Naive thymus-derived CD4-positive, alpha-beta T cell (primary cell): Measurements from ENCODE around the gene IPO13. TPM values are rescaled to one million over a fixed set of nuclear protein-coding genes. Genes with fewer than 3 reads are reported as not detected.

Experiments used
- ATAC-seq: fragments of 150-1000 bp; cut with Tn5 transposase; 2 replicates; pipeline ENCODE4 v1.10.0; 2021; ENCODE audit warnings: mild to moderate bottlenecking, moderate library complexity
- CTCF ChIA-PET: fragments of 350-600 bp; sonication (Branson Sonifier 250); formaldehyde crosslinking; loops from one replicate; lab custom pipeline; 2021; ENCODE audit warnings: antibody characterized with exemption; lab: Charles Lee
- POLR2A ChIA-PET: fragments of 350-600 bp; sonication (Branson Sonifier 250); formaldehyde crosslinking; loops from one replicate; lab custom pipeline; 2021; ENCODE audit warnings: antibody characterized with exemption, inconsistent platforms; lab: Charles Lee
- DNase-seq, 9 donors: peaks; one replicate each; pipeline versions ENCODE4 v3.0.0 to v3.0.0-alpha.2; 2020 to 2022; ENCODE audit warnings: mixed read lengths in 1 of 9
- H3K27ac ChIP-seq: one replicate; pipeline ENCODE4 v1.7.0; 2013; ENCODE audit warnings: mild to moderate bottlenecking, low read depth, low read length, moderate library complexity
- H3K27me3 ChIP-seq, 2 donors: one replicate each; pipeline ENCODE4 v1.7.0; 2013; ENCODE audit warnings: low read length in 2 of 2, mild to moderate bottlenecking in 2 of 2, moderate library complexity in 2 of 2; ENCODE audit not compliant: control insufficient read depth in 2 of 2, insufficient read depth in 2 of 2
- H3K36me3 ChIP-seq, 3 experiments: 1 replicate in 2 of 3; 2 replicates in 1 of 3; pipeline ENCODE4 v1.7.0; 2013; ENCODE audit warnings: low read length in 3 of 3, mild to moderate bottlenecking in 3 of 3, moderate library complexity in 1 of 3; ENCODE audit not compliant: insufficient read depth in 3 of 3, control insufficient read depth in 2 of 3
- H3K4me1 ChIP-seq, 2 donors: one replicate each; pipeline ENCODE4 v1.7.0; 2013; ENCODE audit warnings: low read length in 2 of 2, mild to moderate bottlenecking in 2 of 2, moderate library complexity in 1 of 2; ENCODE audit not compliant: control insufficient read depth in 2 of 2, insufficient read depth in 2 of 2
- H3K4me3 ChIP-seq: 2 replicates; pipeline ENCODE4 v1.7.0; 2013; ENCODE audit warnings: mild to moderate bottlenecking, low read length
- H3K9me3 ChIP-seq, 3 experiments: 1 replicate in 2 of 3; 2 replicates in 1 of 3; pipeline ENCODE4 v1.7.0; 2013; ENCODE audit warnings: low read length in 3 of 3; ENCODE audit not compliant: control insufficient read depth in 2 of 3
- H3K27ac Mint-ChIP-seq, 9 donors: one replicate each; pipeline ENCODE4 v1.8.0; 2020 to 2022; ENCODE audit warnings: mixed read lengths in 9 of 9, mild to moderate bottlenecking in 8 of 9, moderate library complexity in 5 of 9, inconsistent platforms in 2 of 9
- H3K27me3 Mint-ChIP-seq, 5 donors: one replicate each; pipeline ENCODE4 v1.8.0; 2021 to 2022; ENCODE audit warnings: mixed read lengths in 5 of 5, mild to moderate bottlenecking in 1 of 5
- H3K36me3 Mint-ChIP-seq, 5 donors: one replicate each; pipeline ENCODE4 v1.8.0; 2020 to 2022; ENCODE audit warnings: mixed read lengths in 5 of 5, mild to moderate bottlenecking in 3 of 5, inconsistent platforms in 1 of 5
- H3K4me1 Mint-ChIP-seq, 7 donors: one replicate each; pipeline ENCODE4 v1.8.0; 2020 to 2022; ENCODE audit warnings: mixed read lengths in 7 of 7, mild to moderate bottlenecking in 3 of 7, inconsistent platforms in 1 of 7
- H3K4me3 Mint-ChIP-seq, 10 donors: one replicate each; pipeline ENCODE4 v1.8.0; 2020 to 2022; ENCODE audit warnings: mild to moderate bottlenecking in 10 of 10, mixed read lengths in 10 of 10, moderate library complexity in 6 of 10, inconsistent platforms in 2 of 10
- H3K9me3 Mint-ChIP-seq, 11 donors: one replicate each; pipeline ENCODE4 v1.8.0; 2020 to 2022; ENCODE audit warnings: mixed read lengths in 11 of 11, mild to moderate bottlenecking in 4 of 11, inconsistent platforms in 1 of 11, moderate library complexity in 1 of 11
- intact Hi-C, 2 donors: fragments of 100-400 bp; cut with micrococcal nuclease; formaldehyde crosslinking; loops; one replicate each; pipeline ENCODE4 v1.15.1; 2023
- polyA plus RNA-seq, 2 donors: library from polyadenylated mRNA; unstranded; fragments of 300-500 nt; fragmentation: Illumina TruSeq; gene quantifications; one replicate each; pipeline ENCODE4 v1.2.3, GENCODE V29; 2021
- total RNA-seq, 6 experiments: library from RNA in 5 of 6; stranded (reverse) in 5 of 6; gene quantifications; 1 replicate in 5 of 6; 2 replicates in 1 of 6; pipeline ENCODE4 v1.2.3 and lab custom pipeline; 2021 to 2026

IPO13 gene
- total and polyA plus RNA-seq, 7 experiments from 2014 or later = 10.1 to 32.3 (median 15.2) TPM

DNA sequence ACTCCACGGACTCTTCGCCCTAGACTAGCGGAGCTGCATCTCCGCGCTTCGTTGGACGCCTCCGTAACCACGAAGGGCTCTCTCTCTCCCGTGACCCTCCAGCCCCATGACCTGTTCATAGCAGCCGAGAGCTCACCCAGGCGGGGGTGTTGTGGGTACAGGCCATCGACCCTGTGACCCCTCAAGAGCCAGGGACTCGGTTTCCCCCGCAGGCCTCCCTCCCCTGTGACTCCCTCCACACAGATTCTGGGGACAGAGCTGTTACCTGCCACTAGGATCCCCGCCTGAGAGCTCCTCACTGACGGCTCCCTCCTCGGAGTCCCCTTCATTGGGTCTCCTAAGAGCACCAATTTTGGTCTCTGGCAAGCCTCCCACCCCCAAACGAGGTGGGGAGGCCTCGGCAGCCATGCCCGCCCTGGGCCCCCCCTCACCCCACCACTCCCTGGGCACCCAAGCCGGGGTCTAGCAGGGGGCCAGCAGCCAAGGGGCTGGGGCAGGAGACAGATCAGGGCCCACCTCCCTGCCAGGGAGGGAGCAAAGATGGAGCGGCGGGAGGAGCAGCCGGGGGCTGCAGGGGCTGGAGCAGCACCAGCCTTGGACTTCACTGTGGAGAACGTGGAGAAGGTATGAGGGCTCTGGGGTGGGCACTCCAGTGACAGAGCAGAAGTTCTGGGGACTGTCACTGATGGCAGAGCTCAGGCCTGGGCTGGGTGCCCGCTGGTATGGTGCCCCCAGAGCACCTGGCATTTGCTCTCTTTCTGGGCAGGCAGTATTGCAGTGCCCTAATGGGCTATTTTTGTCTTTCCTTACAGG lies 517 bp downstream of the IPO13 start:
- peaks cover 7 to 16% (median 11%) of the 10 kb centered on the region in 5 donors for H3K36me3 Mint-ChIP-seq
- peak overlapping the region; percentile 84 to 98 (median 94) for H3K27ac Mint-ChIP-seq
- peak overlapping the region; percentile 87 to 96 (median 90) for H3K4me3 Mint-ChIP-seq
- H3K9me3 ChIP-seq = no peaks in the 10 kb centered on the region
- H3K27ac ChIP-seq = peak overlapping the region; percentile 97
- no peaks in the 10 kb centered on the region for H3K9me3 Mint-ChIP-seq
- H3K4me1 Mint-ChIP-seq = peaks cover 37 to 74% (median 57%) of the 10 kb centered on the region in 7 donors
- no peaks in the 10 kb centered on the region for H3K27me3 Mint-ChIP-seq
- DNase-seq (no peak), ATAC-seq (no peak)
- no peaks in the 10 kb centered on the region for H3K27me3 ChIP-seq
- POLR2A ChIA-PET = interaction anchor here (0.9 to 3.2 kb wide), 2 partner anchors 7 to 27 kb away, joined by 3 to 23 read pairs; partner anchors contain the start of gene ATP6V0B
- H3K36me3 ChIP-seq = peaks cover 0 to 8% (median 0%) of the 10 kb centered on the region in 3 experiments
- H3K4me3 ChIP-seq = peak overlapping the region; percentile 86
- peaks cover 17% of the 10 kb centered on the region in 2 donors for H3K4me1 ChIP-seq
- intact Hi-C loops = loop anchor here (2.0 to 10.0 kb wide), 9 partner anchors 185 to 1262 kb away; partner anchors contain the start of genes CFAP57 (in 2 of the 2), EBNA1BP2 (in 2 of the 2), ST3GAL3 (in 2 of the 2) and ELOVL1 (in 1 of the 2)
- CTCF ChIA-PET = interaction anchor here (0.5 to 2.8 kb wide), 3 partner anchors 13 to 41 kb away, joined by 3 to 17 read pairs (median 3); partner anchors contain the start of gene ARTN

DNA sequence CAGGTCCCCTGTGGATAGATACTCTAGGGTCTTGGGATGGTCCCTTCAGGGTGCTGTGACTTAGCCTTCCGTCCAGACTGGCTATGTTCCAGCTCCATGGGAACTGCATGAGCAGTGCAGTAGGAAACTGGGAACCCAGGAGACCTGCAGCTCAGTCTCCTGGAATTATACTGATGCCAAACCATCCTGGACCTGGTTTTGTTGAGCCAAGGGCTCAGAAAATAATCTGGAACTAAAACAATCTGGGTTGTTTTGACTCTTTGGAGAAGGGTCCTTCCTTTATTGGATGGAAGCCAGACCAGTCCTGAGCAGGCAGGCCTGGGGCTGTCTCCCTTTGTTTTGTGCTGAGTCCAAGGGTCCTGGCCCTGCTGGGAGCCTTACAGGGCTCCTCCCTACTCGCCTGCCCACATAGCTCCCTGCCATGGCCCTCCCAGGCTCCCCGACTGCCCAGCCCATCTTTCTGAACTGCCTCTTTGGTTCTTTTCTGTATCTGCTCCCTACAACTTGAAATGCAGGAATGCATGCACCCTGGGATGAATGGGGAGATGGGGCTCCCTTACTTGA lies 1.2 kb downstream of the IPO13 start:
- H3K4me3 Mint-ChIP-seq = peak overlapping the region; percentile 87 to 96 (median 90)
- H3K4me1 Mint-ChIP-seq = peaks cover 34 to 69% (median 53%) of the 10 kb centered on the region in 7 donors
- DNase-seq = no peak
- intact Hi-C loops = loop anchor here (2.0 to 10.0 kb wide), 9 partner anchors 186 to 1263 kb away; partner anchors contain the start of genes CFAP57 (in 2 of the 2), EBNA1BP2 (in 2 of the 2), ST3GAL3 (in 2 of the 2) and ELOVL1 (in 1 of the 2)
- Histone ChIP-seq H3K27me3 (no peaks in the 10 kb centered on the region), H3K36me3 (peaks cover 0 to 8% (median 0%) of the 10 kb centered on the region in 3 experiments), H3K9me3 (no peaks in the 10 kb centered on the region), H3K4me1 (peaks cover 17% of the 10 kb centered on the region in 2 donors), H3K27ac (no peak overlapping the region), H3K4me3 (peak overlapping the region; percentile 86)
- CTCF ChIA-PET = interaction anchor here (1.2 to 2.8 kb wide), 2 partner anchors 13 to 27 kb away, joined by 3 to 17 read pairs; partner anchors contain the start of gene ARTN
- ATAC-seq = no peak
- peak overlapping the region; percentile 69 to 98 (median 77) for H3K27ac Mint-ChIP-seq
- no peaks in the 10 kb centered on the region for H3K27me3 Mint-ChIP-seq
- H3K9me3 Mint-ChIP-seq = no peaks in the 10 kb centered on the region
- H3K36me3 Mint-ChIP-seq = peaks cover 7 to 16% (median 11%) of the 10 kb centered on the region in 5 donors
- POLR2A ChIA-PET = interaction anchor here (1.2 to 3.2 kb wide), 2 partner anchors 22 to 27 kb away, joined by 5 to 23 read pairs; partner anchors contain the start of genes ATP6V0B and DPH2

DNA sequence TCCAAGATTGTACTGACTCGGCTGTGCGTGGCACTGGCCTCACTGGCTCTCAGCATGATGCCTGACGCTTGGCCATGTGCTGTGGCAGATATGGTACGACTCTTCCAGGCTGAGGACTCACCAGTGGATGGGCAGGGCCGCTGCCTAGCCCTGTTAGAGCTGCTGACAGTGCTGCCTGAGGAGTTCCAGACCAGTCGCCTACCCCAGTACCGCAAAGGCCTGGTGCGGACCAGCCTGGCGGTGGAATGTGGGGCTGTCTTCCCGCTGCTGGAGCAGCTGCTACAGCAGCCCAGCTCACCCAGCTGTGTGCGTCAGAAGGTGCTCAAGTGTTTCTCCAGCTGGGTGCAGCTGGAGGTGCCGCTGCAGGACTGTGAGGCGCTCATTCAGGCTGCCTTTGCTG lies 2.9 kb downstream of the IPO13 start:
- ATAC-seq (no peak), DNase-seq (no peak)
- Mint-ChIP-seq H3K27ac (peak overlapping the region in 2 of 9 donors; percentile 12 to 88), H3K4me3 (peak overlapping the region in 2 of 10 donors; percentile 14 to 87), H3K27me3 (no peaks in the 10 kb centered on the region), H3K9me3 (no peaks in the 10 kb centered on the region), H3K4me1 (peaks cover 27 to 63% (median 48%) of the 10 kb centered on the region in 7 donors), H3K36me3 (peaks cover 5 to 16% (median 9%) of the 10 kb centered on the region in 5 donors)
- ChIA-PET POLR2A (no interaction called here), CTCF (interaction anchor here (1.1 kb wide), 1 partner anchor 15 kb away, joined by 3 read pairs; no protein-coding TSS in a partner anchor)
- no peak overlapping the region for H3K4me3 ChIP-seq
- H3K27me3 ChIP-seq = no peaks in the 10 kb centered on the region
- H3K36me3 ChIP-seq = peaks cover 0 to 8% (median 0%) of the 10 kb centered on the region in 3 experiments
- intact Hi-C loops = loop anchor here (5.0 to 10.0 kb wide), 6 partner anchors 187 to 1265 kb away; partner anchors contain the start of genes CFAP57 (in 1 of the 2), EBNA1BP2 (in 1 of the 2), SLC2A1 (in 1 of the 2) and YBX1 (in 1 of the 2)
- H3K4me1 ChIP-seq = peaks cover 17% of the 10 kb centered on the region in 2 donors
- no peaks in the 10 kb centered on the region for H3K9me3 ChIP-seq
- no peak overlapping the region for H3K27ac ChIP-seq

DNA sequence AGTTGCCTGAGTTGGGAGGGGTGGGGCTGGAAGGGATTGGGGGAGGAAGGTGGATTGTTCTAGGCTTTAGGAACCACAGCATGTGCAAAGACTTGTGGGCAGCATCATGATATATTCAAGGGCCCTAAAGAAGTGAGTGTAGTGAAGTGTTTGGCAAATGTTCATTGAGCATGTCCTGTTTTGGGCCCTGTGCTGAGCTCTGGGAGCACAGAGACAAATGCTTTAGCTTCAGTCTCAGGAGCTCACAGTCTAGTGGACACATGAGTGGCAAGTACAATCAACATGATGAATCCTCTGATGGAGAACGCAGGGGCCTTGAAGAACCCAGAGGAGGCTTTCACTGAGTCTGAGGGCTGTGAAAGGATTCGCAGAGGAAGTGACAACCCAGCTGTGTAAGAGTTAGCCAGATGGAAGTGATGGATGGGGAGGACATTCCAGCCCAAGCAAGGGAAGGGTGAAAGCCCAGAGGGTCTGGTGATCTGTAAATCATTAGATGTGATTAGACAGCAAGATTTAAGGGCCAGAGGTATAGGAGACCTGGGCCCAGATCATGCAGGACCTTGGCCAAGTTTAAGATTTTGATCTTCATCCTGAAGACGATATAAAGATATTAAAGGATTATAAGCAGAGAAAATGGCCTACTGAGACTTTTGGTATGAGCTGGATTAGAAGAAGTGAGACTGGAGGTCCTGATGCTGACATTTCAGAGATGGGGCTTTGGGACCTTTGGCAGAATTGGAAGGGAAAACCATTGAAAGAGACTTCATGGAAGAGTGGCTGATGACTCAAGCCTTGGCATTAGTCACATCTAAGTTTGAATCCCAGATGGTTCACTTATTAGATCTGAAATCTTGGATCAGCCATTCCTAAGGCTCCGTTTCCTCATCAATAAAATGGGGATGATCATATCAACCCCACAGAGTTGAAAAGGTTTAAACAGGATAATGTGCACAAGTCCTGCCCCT lies 4.6 kb downstream of the IPO13 start:
- H3K36me3 ChIP-seq = peaks cover 0 to 10% (median 0%) of the 10 kb centered on the region in 3 experiments
- no peak overlapping the region for H3K4me3 ChIP-seq
- ChIA-PET POLR2A (interaction anchor here (0.6 kb wide), 1 partner anchor 62 kb away, joined by 3 read pairs; no protein-coding TSS in a partner anchor), CTCF (interaction anchor here (1.1 kb wide), 1 partner anchor 16 kb away, joined by 3 read pairs; no protein-coding TSS in a partner anchor)
- H3K9me3 Mint-ChIP-seq = no peaks in the 10 kb centered on the region
- H3K4me1 ChIP-seq = peaks cover 10% of the 10 kb centered on the region in 2 donors
- peak overlapping the region in 2 of 9 donors; percentile 44 to 49 for H3K27ac Mint-ChIP-seq
- ATAC-seq (no peak), DNase-seq (no peak)
- H3K4me3 Mint-ChIP-seq = no peak overlapping the region
- H3K4me1 Mint-ChIP-seq = peaks cover 16 to 47% (median 32%) of the 10 kb centered on the region in 7 donors
- H3K27me3 ChIP-seq = no peaks in the 10 kb centered on the region
- no peaks in the 10 kb centered on the region for H3K27me3 Mint-ChIP-seq
- no peak overlapping the region for H3K27ac ChIP-seq
- intact Hi-C loops = no loop called here
- H3K36me3 Mint-ChIP-seq = peaks cover 5 to 16% (median 7%) of the 10 kb centered on the region in 5 donors
- H3K9me3 ChIP-seq = no peaks in the 10 kb centered on the region

DNA sequence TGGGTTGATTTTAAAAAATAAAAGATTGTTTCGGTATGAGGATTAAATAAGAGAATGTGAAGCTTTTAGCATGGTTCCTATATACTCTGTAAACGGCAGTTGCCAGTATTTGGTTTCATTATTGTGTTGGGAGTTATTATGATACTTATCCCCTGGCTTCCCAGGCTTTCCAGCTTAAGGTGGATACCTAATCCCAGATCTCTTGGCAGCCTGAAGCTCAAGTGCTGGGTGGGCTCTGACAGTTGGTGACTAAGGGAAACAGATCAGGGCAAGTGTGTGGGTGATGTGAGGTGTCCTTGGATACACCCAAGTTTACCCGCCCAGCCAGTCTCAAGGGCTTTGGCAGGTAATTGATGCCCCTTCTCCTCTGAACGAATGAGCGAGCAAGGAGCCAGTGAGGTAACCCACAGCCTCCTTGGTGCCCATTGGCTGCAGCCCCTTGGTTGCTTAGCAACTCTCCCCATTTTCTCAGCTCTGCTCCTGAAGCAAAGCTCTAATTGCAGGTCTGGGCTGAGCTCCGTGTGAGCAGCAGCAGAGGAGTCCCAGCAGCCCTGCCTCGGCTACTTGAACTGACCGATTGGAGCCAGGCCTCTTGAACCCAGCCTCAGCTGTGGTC lies 6.1 kb downstream of the IPO13 start:
- H3K4me3 Mint-ChIP-seq = no peak overlapping the region
- no peaks in the 10 kb centered on the region for H3K27me3 ChIP-seq
- H3K27ac Mint-ChIP-seq = no peak overlapping the region
- DNase-seq = no peak
- H3K9me3 ChIP-seq = no peaks in the 10 kb centered on the region
- no peaks in the 10 kb centered on the region for H3K27me3 Mint-ChIP-seq
- no peak overlapping the region for H3K27ac ChIP-seq
- H3K4me1 Mint-ChIP-seq = peaks cover 12 to 37% (median 32%) of the 10 kb centered on the region in 7 donors
- H3K9me3 Mint-ChIP-seq = no peaks in the 10 kb centered on the region
- peaks cover 2% of the 10 kb centered on the region in 2 donors for H3K4me1 ChIP-seq
- ChIA-PET CTCF (no interaction called here), POLR2A (interaction anchor here (1.6 kb wide), 1 partner anchor 14 kb away, joined by 3 read pairs; no protein-coding TSS in a partner anchor)
- intact Hi-C loops = no loop called here
- H3K36me3 Mint-ChIP-seq = peaks cover 6 to 20% (median 9%) of the 10 kb centered on the region in 5 donors
- ATAC-seq = no peak
- peaks cover 0 to 21% (median 0%) of the 10 kb centered on the region in 3 experiments for H3K36me3 ChIP-seq
- no peak overlapping the region for H3K4me3 ChIP-seq
